K562 (cell line): Measurements from ENCODE around the gene IRF8. TPM values are rescaled to one million over a fixed set of nuclear protein-coding genes. Genes with fewer than 3 reads are reported as not detected.

Experiments
- ATAC-seq: fragments of 200-7000 bp; cut with Tn5 transposase; 3 replicates; pipeline ENCODE4 v1.9.1; 2020; ENCODE audit warnings: moderate library complexity
- BruUV-seq: library from RNA; stranded (reverse); fragments of 400-500 nt; replicated peaks from 2 replicates; lab custom pipeline; 2021; lab: Mats Ljungman, UMichigan
- CTCF ChIA-PET: fragments of 300-600 bp; formaldehyde crosslinking; extraction: SDS; loops from one replicate; lab custom pipeline; 2021; ENCODE audit warnings: low intra/inter-chr PET ratio; lab: Yijun Ruan, JAX
- POLR2A ChIA-PET: fragments of 300-600, 350-650 bp; sonication (Branson Sonifier 250); formaldehyde crosslinking; extraction: SDS; loops from one replicate; lab custom pipeline; 2021; ENCODE audit warnings: antibody characterized with exemption, inconsistent platforms; lab: Yijun Ruan, JAX
- DNase-seq, 4 experiments: peaks; one replicate each; pipeline versions ENCODE4 v3.0.0 to v3.0.0-alpha.2; 2011 to 2018; ENCODE audit warnings: low spot score in 3 of 4, mixed read lengths in 3 of 4; ENCODE audit errors: extremely low read depth in 1 of 4
- FAIRE-seq: peaks from 2 replicates; lab custom pipeline; 2011; peaks lifted over from hg19 to GRCh38; lab: Jason Lieb, UNC
- H2AFZ ChIP-seq: 2 replicates; pipeline ENCODE4 v1.6.0; 2011; ENCODE audit warnings: low read depth, low read length, control low read depth, inconsistent platforms
- H3K27ac ChIP-seq: fragments of 200-600 bp; 3 replicates; pipeline ENCODE4 v1.8.0; 2011; ENCODE audit warnings: low read depth, mild to moderate bottlenecking, control low read depth, inconsistent platforms, low read length, moderate library complexity, mixed read lengths; ENCODE audit errors: extremely low read depth
- H3K27me3 ChIP-seq, 2 experiments: fragments of 300-600 bp in 1 of 2; 2 replicates in 1 of 2; 3 replicates in 1 of 2; pipeline versions ENCODE4 v1.6.0 to v1.8.0; 2011; ENCODE audit warnings: inconsistent platforms in 2 of 2, low read length in 2 of 2, mild to moderate bottlenecking in 1 of 2, mixed read lengths in 1 of 2, moderate library complexity in 1 of 2; ENCODE audit not compliant: control insufficient read depth in 2 of 2, insufficient read depth in 2 of 2
- H3K36me3 ChIP-seq: fragments of 300-600 bp; 3 replicates; pipeline ENCODE4 v1.8.0; 2011; ENCODE audit warnings: mild to moderate bottlenecking, low read length, inconsistent platforms; ENCODE audit not compliant: control insufficient read depth, insufficient read depth
- H3K4me1 ChIP-seq, 2 experiments: fragments of 200-600 bp in 1 of 2; replicated peaks in 1 of 2; 2 replicates in 1 of 2; 3 replicates in 1 of 2; pipeline versions ENCODE4 v1.5.1 to v1.8.0; 2011; ENCODE audit warnings: inconsistent platforms in 2 of 2, low read length in 2 of 2, mild to moderate bottlenecking in 1 of 2, mixed read lengths in 1 of 2, moderate library complexity in 1 of 2; ENCODE audit not compliant: control insufficient read depth in 2 of 2, insufficient read depth in 2 of 2
- H3K4me2 ChIP-seq: 2 replicates; pipeline ENCODE4 v1.6.1; 2011; ENCODE audit warnings: low read length, control low read depth, inconsistent platforms, mixed read lengths; ENCODE audit not compliant: insufficient read depth
- H3K4me3 ChIP-seq: fragments of 200-600 bp; sonication (generic), shearing (Covaris generic); 2 replicates; pipeline ENCODE4 v1.5.1; 2016; ENCODE audit warnings: control low read depth, inconsistent platforms
- H3K79me2 ChIP-seq: fragments of 200-600 bp; 3 replicates; pipeline ENCODE4 v1.8.0; 2011; ENCODE audit warnings: low read length, inconsistent platforms; ENCODE audit not compliant: control insufficient read depth, insufficient read depth
- H3K9ac ChIP-seq, 2 experiments: 2 replicates each; pipeline versions ENCODE4 v1.6.0 to v1.6.1; 2011; ENCODE audit warnings: low read depth in 2 of 2, low read length in 2 of 2, control low read depth in 1 of 2, inconsistent platforms in 1 of 2, mild to moderate bottlenecking in 1 of 2, mixed read lengths in 1 of 2; ENCODE audit not compliant: insufficient read depth in 1 of 2
- H3K9me1 ChIP-seq: one replicate; pipeline ENCODE4 v1.6.0; 2011; ENCODE audit warnings: inconsistent platforms, mild to moderate bottlenecking, low read length, moderate library complexity; ENCODE audit not compliant: control insufficient read depth, insufficient read depth
- H3K9me3 ChIP-seq: replicated peaks from 2 replicates; pipeline ENCODE4 v1.5.1; 2011; ENCODE audit warnings: low read depth, low read length, inconsistent platforms; ENCODE audit not compliant: control insufficient read depth, insufficient read depth
- H4K20me1 ChIP-seq: replicated peaks from 2 replicates; pipeline ENCODE4 v1.6.1; 2011; ENCODE audit warnings: low read length, inconsistent platforms, mixed read lengths; ENCODE audit not compliant: control insufficient read depth, insufficient read depth
- ASH1L ChIP-seq: fragments of 450-650 bp; IDR thresholded peaks from 2 replicates; pipeline ENCODE4 v1.6.1; 2018; ENCODE audit warnings: borderline replicate concordance, mild to moderate bottlenecking, low read depth; ENCODE audit not compliant: partially characterized antibody
- BCLAF1 ChIP-seq, 2 experiments: fragments of 450-650 bp in 1 of 2; IDR thresholded peaks; 2 replicates each; pipeline ENCODE4 v1.6.1; 2011 to 2017; ENCODE audit warnings: low read depth in 2 of 2, antibody characterized with exemption in 1 of 2, borderline replicate concordance in 1 of 2, low read length in 1 of 2, mild to moderate bottlenecking in 1 of 2, mixed read lengths in 1 of 2; ENCODE audit not compliant: control insufficient read depth in 1 of 2
- CEBPB ChIP-seq: fragments of 450-650 bp; IDR thresholded peaks from 2 replicates; pipeline ENCODE4 v1.6.1; 2016; ENCODE audit warnings: missing genetic modification characterization, missing compliant biosample characterization
- CHAMP1 ChIP-seq: fragments of 450-650 bp; IDR thresholded peaks from 2 replicates; pipeline ENCODE4 v1.6.1; 2016; ENCODE audit warnings: mild to moderate bottlenecking
- E2F1 ChIP-seq: sonication (generic); formaldehyde crosslinking; IDR thresholded peaks from 2 replicates; pipeline ENCODE4 v1.8.1; 2023; ENCODE audit warnings: mild to moderate bottlenecking, missing genetic modification reagents, moderate library complexity
- KDM2B ChIP-seq: fragments of 250-450 bp; sonication (Bioruptor Pico); IDR thresholded peaks from 2 replicates; pipeline ENCODE4 v1.8.0; 2021; ENCODE audit warnings: mild to moderate bottlenecking, moderate library complexity
- LARP7 ChIP-seq: fragments of 450-650 bp; IDR thresholded peaks from 2 replicates; pipeline ENCODE4 v1.6.1; 2016
- NBN ChIP-seq: fragments of 450-650 bp; IDR thresholded peaks from 2 replicates; pipeline ENCODE4 v1.6.1; 2016; ENCODE audit warnings: low read depth, mild to moderate bottlenecking
- STAT5B ChIP-seq: fragments of 250-450 bp; sonication (Bioruptor Pico); IDR thresholded peaks from 2 replicates; pipeline ENCODE4 v1.8.0; 2021; ENCODE audit warnings: mild to moderate bottlenecking, inconsistent platforms
- SUPT5H ChIP-seq: fragments of 450-650 bp; IDR thresholded peaks from 2 replicates; pipeline ENCODE4 v1.6.1; 2016
- TCF7L2 ChIP-seq: fragments of 150-350 bp; IDR thresholded peaks from 2 replicates; pipeline ENCODE4 v1.6.1; 2016; ENCODE audit warnings: low read depth, mild to moderate bottlenecking, low read length, moderate library complexity
- THRAP3 ChIP-seq: fragments of 450-650 bp; IDR thresholded peaks from 2 replicates; pipeline ENCODE4 v1.6.1; 2016; ENCODE audit warnings: mild to moderate bottlenecking, inconsistent platforms, borderline replicate concordance
- ZNF280A ChIP-seq: fragments of 450-650 bp; IDR thresholded peaks from 2 replicates; pipeline ENCODE4 v1.6.1; 2018; ENCODE audit warnings: mild to moderate bottlenecking, low read depth; ENCODE audit not compliant: partially characterized antibody
- ZNF408 ChIP-seq: fragments of 250-450 bp; sonication (Bioruptor Pico); IDR thresholded peaks from 2 replicates; pipeline ENCODE4 v1.4.0; 2020; ENCODE audit warnings: low read depth, mild to moderate bottlenecking, moderate library complexity
- ZNF444 ChIP-seq: fragments of 250-450 bp; sonication (Bioruptor Pico); IDR thresholded peaks from 2 replicates; pipeline ENCODE4 v1.4.0; 2020; ENCODE audit warnings: mild to moderate bottlenecking, moderate library complexity
- ZNF551 ChIP-seq: fragments of 250-450 bp; sonication (Bioruptor Pico); IDR thresholded peaks from 2 replicates; pipeline ENCODE4 v1.5.0; 2021; ENCODE audit warnings: mild to moderate bottlenecking, moderate library complexity
- WGBS: fragments of 100-300 bp; shearing (Covaris generic); methylation state at CpG from one replicate; pipeline ENCODE4 v1.1.6; 2016; ENCODE audit warnings: low coverage, mixed read lengths; ENCODE audit not compliant: insufficient coverage; ENCODE audit errors: missing lambda C conversion rate; 5-methylcytosine and 5-hydroxymethylcytosine counted together
- in situ Hi-C: fragments of 300-500 bp; cut with MboI; formaldehyde crosslinking; loops from 4 replicates; pipeline ENCODE4 v1.15.0; 2018; ENCODE audit warnings: inconsistent platforms, mixed read lengths
- intact Hi-C: fragments of 100-400 bp; cut with micrococcal nuclease; formaldehyde crosslinking; loops from 2 replicates; pipeline ENCODE4 v1.14.2; 2022
- polyA plus RNA-seq, 8 experiments: library from polyadenylated mRNA; depleted of rRNA in 4 of 8; stranded (reverse) in 5 of 8; unstranded in 3 of 8; fragments of >200 nt; fragmentation: Nextera tagmentation in 2 of 8; fragmentation: Illumina TruSeq in 1 of 8; extraction: Ambion mirVana in 2 of 8; extraction: Trizol in 1 of 8; gene quantifications; 2 replicates each; pipeline versions ENCODE4 v1.2.1 to v1.2.3, GENCODE V29; 2011 to 2014; ENCODE audit warnings: inconsistent platforms in 1 of 8, missing spikeins in 1 of 8
- total RNA-seq, 7 experiments: library from RNA; depleted of rRNA in 6 of 7; stranded (reverse); fragments of >200 nt in 6 of 7; fragmentation: Illumina TruSeq in 2 of 7; extraction: Trizol in 2 of 7; gene quantifications; 2 replicates each; pipeline versions ENCODE4 v1.2.1 to v1.2.3, GENCODE V29; 2011 to 2021; ENCODE audit warnings: low replicate concordance in 1 of 7

Gene IRF8
- total and polyA plus RNA-seq, 9 of the 15 experiments (the other 6 are each of a cell fraction or from before 2014, with no cell fraction given) = 0.01 to 0.98 TPM; not detected in 7

GRCh38 chr16:85892760-85893159, 6.2 kb upstream of the IRF8 start:
- DNase-seq (no peak), FAIRE-seq (no peak)
- intact Hi-C loops = no loop called here
- no peak for TF ChIP-seq E2F1 (CRISPR knock-in tag)
- no peak for TF ChIP-seq ZNF551 (CRISPR knock-in tag)
- TF ChIP-seq CHAMP1 = no peak
- no peak for TF ChIP-seq ZNF280A
- TF ChIP-seq KDM2B = no peak
- no peak for TF ChIP-seq STAT5B (CRISPR knock-in tag)
- TF ChIP-seq SUPT5H = no peak
- TF ChIP-seq TCF7L2 = no peak
- TF ChIP-seq LARP7 = no peak
- TF ChIP-seq CEBPB (tag) = no peak
- no peak for TF ChIP-seq NBN
- TF ChIP-seq THRAP3 = no peak
- no peak for TF ChIP-seq ZNF408 (CRISPR knock-in tag)
- no peak for TF ChIP-seq ZNF444 (CRISPR knock-in tag)
- TF ChIP-seq ASH1L = no peak
- no peak for TF ChIP-seq BCLAF1 (IDR thresholded peaks at IDR 0.05; ENCODE audit: borderline replicate concordance in 1 of 2, control insufficient read depth in 1 of 2, low read depth in 2 of 2, low read length in 1 of 2)

More at GRCh38 chr16:85892760-85893159, 6.2 kb upstream of the IRF8 start:
- Histone ChIP-seq H4K20me1 (peaks cover 6% of the 10 kb centered on the region; the same call in 1 of the 2 replicates), H3K4me1 (no peaks in the 10 kb centered on the region), H3K9me1 (no peaks in the 10 kb centered on the region), H3K36me3 (no peaks in the 10 kb centered on the region), H2AFZ (no peak overlapping the region), H3K27ac (no peak overlapping the region), H3K27me3 (peaks cover 32 to 57% of the 10 kb centered on the region in 2 experiments), H3K4me2 (no peak overlapping the region), H3K4me3 (no peak overlapping the region), H3K9ac (no peak overlapping the region), H3K79me2 (no peaks in the 10 kb centered on the region), H3K9me3 (no peaks in the 10 kb centered on the region)
- 0% methylated on average over 4 of the region's 4 CpGs for WGBS
- in situ Hi-C loops = no loop called here
- POLR2A ChIA-PET = interaction anchor here (1.0 to 1.8 kb wide), 4 partner anchors 11 to 86 kb away, joined by 3 to 6 read pairs (median 4); no protein-coding TSS in a partner anchor
- BruUV-seq = no TSS peak
- ATAC-seq = no peak
- CTCF ChIA-PET = no interaction called here
